Endothelial cell of umbilical vein (primary cell): ENCODE data around the gene NPAS1. TPM values are rescaled to one million over a fixed set of nuclear protein-coding genes. Genes with fewer than 3 reads are reported as not detected.
A peak's percentile ranks its signal among the peaks of the same experiment; 100 is the strongest.

Experiments used
- BruUV-seq: library from RNA; stranded (reverse); fragments of 400-500 nt; replicated peaks from 2 replicates; lab custom pipeline; 2021; lab: Mats Ljungman, UMichigan
- CTCF ChIA-PET: fragments of 300-600, 350-600 bp; sonication (Branson Sonifier 250); formaldehyde crosslinking; loops from one replicate; lab custom pipeline; 2021; ENCODE audit warnings: antibody characterized with exemption, inconsistent platforms; lab: Charles Lee
- POLR2A ChIA-PET: fragments of 300-600, 350-600 bp; sonication (Branson Sonifier 250); formaldehyde crosslinking; loops from one replicate; lab custom pipeline; 2021; ENCODE audit warnings: antibody characterized with exemption, inconsistent platforms; lab: Charles Lee
- DNase-seq: peaks from one replicate; pipeline ENCODE4 v3.0.0-alpha.2; 2011; ENCODE audit warnings: low read depth, low spot score
- FAIRE-seq: peaks from 2 replicates; lab custom pipeline; 2011; peaks lifted over from hg19 to GRCh38; lab: Jason Lieb, UNC
- H2AFZ ChIP-seq: 2 replicates; pipeline ENCODE4 v1.6.0; 2012; ENCODE audit warnings: low read depth, low read length, control low read depth, inconsistent platforms
- H3K27ac ChIP-seq: 2 replicates; pipeline ENCODE4 v1.5.1; 2011; ENCODE audit warnings: low read depth, mild to moderate bottlenecking, control low read depth, low read length, moderate library complexity; ENCODE audit not compliant: insufficient read depth
- H3K27me3 ChIP-seq, 2 experiments: 2 replicates each; pipeline versions ENCODE4 v1.6.0 to v1.6.1; 2011; ENCODE audit warnings: low read length in 2 of 2, mixed read lengths in 1 of 2; ENCODE audit not compliant: control insufficient read depth in 2 of 2, insufficient read depth in 2 of 2
- H3K36me3 ChIP-seq, 2 experiments: 2 replicates in 1 of 2; 3 replicates in 1 of 2; pipeline ENCODE4 v1.5.1; 2011; ENCODE audit warnings: low read length in 2 of 2, mild to moderate bottlenecking in 1 of 2, moderate library complexity in 1 of 2; ENCODE audit not compliant: control insufficient read depth in 2 of 2, insufficient read depth in 2 of 2; ENCODE audit errors: extremely low read depth in 1 of 2
- H3K4me1 ChIP-seq: 3 replicates; pipeline ENCODE4 v1.5.1; 2011; ENCODE audit warnings: mild to moderate bottlenecking, low read length; ENCODE audit not compliant: control insufficient read depth, insufficient read depth; ENCODE audit errors: extremely low read depth
- H3K4me2 ChIP-seq: 2 replicates; pipeline ENCODE4 v1.6.1; 2011; ENCODE audit warnings: low read length, control low read depth, mixed read lengths; ENCODE audit not compliant: insufficient read depth
- H3K4me3 ChIP-seq, 3 experiments: fragments of 200-600 bp in 1 of 3; sonication (generic), shearing (Covaris generic) in 1 of 3; replicated peaks in 1 of 3; 2 replicates each; pipeline ENCODE4 v1.5.1; 2011 to 2016; ENCODE audit warnings: control low read depth in 3 of 3, low read length in 3 of 3, mild to moderate bottlenecking in 2 of 3, inconsistent platforms in 1 of 3, low read depth in 1 of 3, moderate library complexity in 1 of 3; ENCODE audit not compliant: insufficient read depth in 1 of 3
- H3K79me2 ChIP-seq: 2 replicates; pipeline ENCODE4 v1.6.0; 2012; ENCODE audit warnings: low read length, inconsistent platforms; ENCODE audit not compliant: control insufficient read depth, insufficient read depth
- H3K9ac ChIP-seq: replicated peaks from 2 replicates; pipeline ENCODE3; 2011; ENCODE audit warnings: low read length, control low read depth; ENCODE audit not compliant: insufficient read depth; ENCODE audit errors: extremely low read depth
- H3K9me1 ChIP-seq: replicated peaks from 3 replicates; pipeline ENCODE4 v1.6.0; 2011; ENCODE audit warnings: mild to moderate bottlenecking, low read length; ENCODE audit not compliant: control insufficient read depth, insufficient read depth; ENCODE audit errors: extremely low read depth
- H3K9me3 ChIP-seq: replicated peaks from 2 replicates; pipeline ENCODE4 v1.5.1; 2012; ENCODE audit warnings: low read length, inconsistent platforms; ENCODE audit not compliant: control insufficient read depth, insufficient read depth
- H4K20me1 ChIP-seq: replicated peaks from 2 replicates; pipeline ENCODE3; 2011; ENCODE audit warnings: mild to moderate bottlenecking, low read length; ENCODE audit not compliant: control insufficient read depth, insufficient read depth; ENCODE audit errors: extremely low read depth
- CTCF ChIP-seq, 2 donors: IDR thresholded peaks; 1 replicate in 1 of 2; 2 replicates in 1 of 2; pipeline ENCODE4 v1.5.1; 2011; ENCODE audit warnings: low read length in 2 of 2, mild to moderate bottlenecking in 2 of 2, moderate library complexity in 2 of 2, control low read depth in 1 of 2, inconsistent platforms in 1 of 2, low read depth in 1 of 2; ENCODE audit not compliant: insufficient read depth in 1 of 2; ENCODE audit errors: extremely low read depth in 1 of 2
- EZH2 ChIP-seq: IDR thresholded peaks from 2 replicates; pipeline ENCODE4 v1.6.1; 2012; ENCODE audit warnings: borderline replicate concordance, low read depth, mild to moderate bottlenecking, moderate library complexity, low read length, inconsistent platforms; ENCODE audit not compliant: severe bottlenecking
- FOS ChIP-seq: IDR thresholded peaks from 2 replicates; pipeline ENCODE4 v1.6.1; 2011; ENCODE audit warnings: mild to moderate bottlenecking, low read length, moderate library complexity, borderline replicate concordance; ENCODE audit not compliant: insufficient read depth
- GATA2 ChIP-seq: IDR thresholded peaks from 2 replicates; pipeline ENCODE4 v1.7.0; 2011; ENCODE audit warnings: low read depth, mild to moderate bottlenecking, moderate library complexity, mixed read lengths, low read length; ENCODE audit not compliant: insufficient read length, insufficient read depth
- JUN ChIP-seq: IDR thresholded peaks from 2 replicates; pipeline ENCODE4 v1.6.1; 2011; ENCODE audit warnings: borderline replicate concordance, low read depth; ENCODE audit not compliant: insufficient read length, insufficient read depth
- MYC ChIP-seq: IDR thresholded peaks from one replicate; pipeline ENCODE4 v1.6.1; 2011; ENCODE audit warnings: mild to moderate bottlenecking, low read depth, low read length
- POLR2A ChIP-seq: IDR thresholded peaks from 2 replicates; pipeline ENCODE4 v1.6.1; 2012; ENCODE audit warnings: low read depth, mild to moderate bottlenecking, control low read depth, low read length
- POLR2AphosphoS5 ChIP-seq: IDR thresholded peaks from 2 replicates; pipeline ENCODE4 v1.6.1; 2012; ENCODE audit warnings: low read depth, mild to moderate bottlenecking, control low read depth, low read length, moderate library complexity; ENCODE audit not compliant: insufficient read depth
- dilution Hi-C: fragments of 300-500 bp; cut with MboI; formaldehyde crosslinking; loops from one replicate; pipeline ENCODE4 v1.15.0; 2019; ENCODE audit warnings: low sequenced_read_pairs; ENCODE audit not compliant: extremely low pct_ligation_motif_present
- intact Hi-C: fragments of 100-400 bp; cut with micrococcal nuclease; formaldehyde crosslinking; loops from one replicate; pipeline ENCODE4 v1.10.0; 2022
- polyA plus RNA-seq, 4 experiments: library from polyadenylated mRNA; depleted of rRNA in 3 of 4; stranded (reverse) in 3 of 4; unstranded in 1 of 4; fragments of >200 nt; gene quantifications; 2 replicates each; pipeline versions ENCODE4 v1.2.1 to v1.2.3, GENCODE V29; 2011 to 2012; ENCODE audit warnings: missing spikeins in 1 of 4
- total RNA-seq: library from RNA; stranded (reverse); gene quantifications from 2 replicates; pipeline ENCODE4 v1.2.3, GENCODE V29; 2021
- TF ChIP-seq, protein P1 (sequence below): IDR thresholded peaks from 2 replicates; pipeline ENCODE4 v1.6.1; 2011; ENCODE audit not compliant: insufficient read depth, insufficient read length

Gene NPAS1
- total and polyA plus RNA-seq, 2 donors (not counting 3 experiments of a cell fraction or from before 2014, with no cell fraction given) = 0.18 to 0.62 TPM

DNA sequence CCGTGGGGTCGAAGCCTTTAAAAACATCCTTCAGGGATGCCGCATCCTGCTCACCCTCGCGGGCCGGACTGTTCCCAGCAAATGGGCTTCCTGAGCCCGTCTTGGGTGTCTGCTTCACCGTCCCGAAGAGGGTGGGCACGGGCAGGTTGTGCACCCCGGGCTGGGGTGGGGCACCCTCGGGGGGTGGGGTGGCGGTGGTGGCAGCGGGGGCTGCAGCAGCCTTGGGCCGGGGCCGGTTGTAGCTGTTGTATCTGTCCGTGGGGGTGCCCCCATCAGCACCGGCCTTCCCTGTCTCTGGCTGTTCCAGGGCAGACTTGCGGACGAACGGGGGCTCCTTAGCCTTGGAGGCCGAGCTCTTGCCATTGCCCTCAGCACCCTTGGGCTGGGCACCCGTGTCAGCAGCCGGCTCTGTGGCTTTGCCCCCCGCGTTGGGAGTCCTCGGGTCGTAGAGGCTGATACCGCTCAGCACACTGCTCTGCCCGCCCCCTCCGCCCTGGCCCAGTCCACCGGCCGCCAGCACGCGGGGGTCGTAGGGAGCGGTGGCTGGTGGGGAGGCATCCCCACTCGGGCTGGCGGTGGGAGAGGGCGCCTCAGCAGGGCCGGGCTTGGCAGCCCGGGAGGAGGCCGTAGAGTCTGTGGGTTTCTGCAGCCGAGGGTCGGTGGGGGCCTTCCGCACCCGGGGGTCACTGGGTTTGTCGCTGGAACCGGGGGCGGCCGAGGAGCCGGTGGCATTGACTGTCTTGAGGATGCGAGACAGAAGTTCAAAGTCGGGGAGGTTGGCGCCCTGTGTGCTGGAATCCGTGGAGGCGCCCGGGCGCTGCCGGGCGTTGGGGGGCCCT lies 47.0 kb downstream of the NPAS1 start:
- H3K36me3 ChIP-seq = peaks cover 9 to 48% of the 10 kb centered on the region in 2 experiments
- H3K79me2 ChIP-seq = no peaks in the 10 kb centered on the region
- H3K4me1 ChIP-seq = no peaks in the 10 kb centered on the region
- H4K20me1 ChIP-seq = no peaks in the 10 kb centered on the region
- intact Hi-C loops (no loop called here), dilution Hi-C loops (no loop called here)
- H3K9ac ChIP-seq = no peak overlapping the region
- TF ChIP-seq EZH2 = no peak
- no peak for TF ChIP-seq POLR2AphosphoS5
- no peak for TF ChIP-seq MYC
- TF ChIP-seq, protein P1, sequence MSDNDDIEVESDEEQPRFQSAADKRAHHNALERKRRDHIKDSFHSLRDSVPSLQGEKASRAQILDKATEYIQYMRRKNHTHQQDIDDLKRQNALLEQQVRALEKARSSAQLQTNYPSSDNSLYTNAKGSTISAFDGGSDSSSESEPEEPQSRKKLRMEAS = no peak
- no peak for TF ChIP-seq CTCF (IDR thresholded peaks at IDR 0.05; ENCODE audit: extremely low read depth in 1 of 2, insufficient read depth in 1 of 2, low read depth in 1 of 2, low read length in 2 of 2)
- no peak for TF ChIP-seq JUN
- no peak for TF ChIP-seq POLR2A
- no peak for TF ChIP-seq FOS
- TF ChIP-seq GATA2 = no peak
- H3K27me3 ChIP-seq = no peaks in the 10 kb centered on the region
- FAIRE-seq (no peak), DNase-seq (no peak)
- H3K27ac ChIP-seq = no peak overlapping the region
- no peaks in the 10 kb centered on the region for H3K9me1 ChIP-seq
- ChIA-PET CTCF (interaction anchor here (0.8 kb wide), 1 partner anchor 177 kb away, joined by 3 read pairs; no protein-coding TSS in a partner anchor), POLR2A (no interaction called here)
- H3K4me3 ChIP-seq = no peak overlapping the region
- BruUV-seq = TSS peak; percentile 2
- no peak overlapping the region for H3K4me2 ChIP-seq
- H2AFZ ChIP-seq = no peak overlapping the region
- H3K9me3 ChIP-seq = no peaks in the 10 kb centered on the region
